DOHH2 (cell line): ENCODE measurements around the gene KRT33A.

Experiments used
- H3F3A ChIP-seq: fragments of 200-600 bp; sonication (generic), shearing (Covaris generic); 2 replicates; pipeline ENCODE4 v1.6.0; 2016; ENCODE audit warnings: antibody characterized with exemption, mild to moderate bottlenecking; ENCODE audit not compliant: control insufficient read depth, insufficient read depth
- H3K27ac ChIP-seq: fragments of 200-600 bp; sonication (generic); 2 replicates; pipeline ENCODE4 v1.5.1; 2014; ENCODE audit warnings: low read depth, mild to moderate bottlenecking, low read length, moderate library complexity
- H3K27me3 ChIP-seq: fragments of 200-600 bp; sonication (generic); 2 replicates; pipeline ENCODE4 v1.6.1; 2014; ENCODE audit warnings: mild to moderate bottlenecking, low read length, mixed read lengths; ENCODE audit not compliant: control insufficient read depth
- H3K36me3 ChIP-seq: fragments of 200-600 bp; sonication (generic); 2 replicates; pipeline ENCODE4 v1.6.1; 2014; ENCODE audit warnings: mild to moderate bottlenecking, low read length, moderate library complexity, mixed read lengths; ENCODE audit not compliant: control insufficient read depth
- H3K4me1 ChIP-seq: fragments of 200-600 bp; sonication (generic); 2 replicates; pipeline ENCODE4 v1.6.1; 2014; ENCODE audit warnings: mild to moderate bottlenecking, low read length, mixed read lengths; ENCODE audit not compliant: control insufficient read depth
- H3K4me2 ChIP-seq: fragments of 200-600 bp; sonication (generic); 2 replicates; pipeline ENCODE4 v1.6.0; 2014; ENCODE audit warnings: mild to moderate bottlenecking, low read length, moderate library complexity
- H3K4me3 ChIP-seq: fragments of 200-600 bp; sonication (generic); 2 replicates; pipeline ENCODE4 v1.5.1; 2014; ENCODE audit warnings: mild to moderate bottlenecking, low read length, mixed read lengths
- H3K79me2 ChIP-seq: fragments of 200-600 bp; sonication (generic); 2 replicates; pipeline ENCODE4 v1.6.1; 2014; ENCODE audit warnings: mild to moderate bottlenecking, low read length, mixed read lengths; ENCODE audit not compliant: control insufficient read depth
- H3K9me2 ChIP-seq: fragments of 200-600 bp; sonication (generic); replicated peaks from 2 replicates; pipeline ENCODE4 v1.6.1; 2014; ENCODE audit warnings: mild to moderate bottlenecking, low read length, mixed read lengths; ENCODE audit not compliant: control insufficient read depth
- H3K9me3 ChIP-seq: fragments of 200-600 bp; sonication (generic); 2 replicates; pipeline ENCODE4 v1.6.1; 2014; ENCODE audit warnings: antibody characterized with exemption, low read length, mixed read lengths; ENCODE audit not compliant: control insufficient read depth, insufficient read depth
- H4K20me1 ChIP-seq: fragments of 200-600 bp; sonication (generic); 2 replicates; pipeline ENCODE4 v1.6.0; 2014; ENCODE audit warnings: low read depth, mild to moderate bottlenecking, antibody characterized with exemption, low read length, moderate library complexity; ENCODE audit not compliant: control insufficient read depth, insufficient read depth
- EZH2phosphoT487 ChIP-seq: fragments of 200-600 bp; sonication (generic); IDR thresholded peaks from 2 replicates; pipeline ENCODE4 v1.6.1; 2017; ENCODE audit warnings: borderline replicate concordance, mild to moderate bottlenecking, antibody characterized with exemption, low read length, moderate library complexity, mixed read lengths
- TF ChIP-seq, protein P1 (sequence below): fragments of 200-600 bp; sonication (generic); IDR thresholded peaks from one replicate; pipeline ENCODE4 v1.5.1; 2014; ENCODE audit warnings: antibody characterized with exemption, mild to moderate bottlenecking, low read depth, low read length; ENCODE audit not compliant: poor library complexity, severe bottlenecking

The KRT33A gene

GRCh38 chr17:41367426-41368075 is 16.9 kb upstream of the KRT33A start:
- H3K9me2 ChIP-seq, result no peaks in the 10 kb centered on the region
- no peak overlapping the region for H3K27ac ChIP-seq
- no peaks in the 10 kb centered on the region for H3K79me2 ChIP-seq
- H4K20me1 ChIP-seq, result no peaks in the 10 kb centered on the region
- no peaks in the 10 kb centered on the region for H3K4me1 ChIP-seq
- H3K36me3 ChIP-seq, result no peaks in the 10 kb centered on the region
- no peak overlapping the region for H3K4me3 ChIP-seq
- no peak for TF ChIP-seq EZH2phosphoT487
- TF ChIP-seq, protein P1, sequence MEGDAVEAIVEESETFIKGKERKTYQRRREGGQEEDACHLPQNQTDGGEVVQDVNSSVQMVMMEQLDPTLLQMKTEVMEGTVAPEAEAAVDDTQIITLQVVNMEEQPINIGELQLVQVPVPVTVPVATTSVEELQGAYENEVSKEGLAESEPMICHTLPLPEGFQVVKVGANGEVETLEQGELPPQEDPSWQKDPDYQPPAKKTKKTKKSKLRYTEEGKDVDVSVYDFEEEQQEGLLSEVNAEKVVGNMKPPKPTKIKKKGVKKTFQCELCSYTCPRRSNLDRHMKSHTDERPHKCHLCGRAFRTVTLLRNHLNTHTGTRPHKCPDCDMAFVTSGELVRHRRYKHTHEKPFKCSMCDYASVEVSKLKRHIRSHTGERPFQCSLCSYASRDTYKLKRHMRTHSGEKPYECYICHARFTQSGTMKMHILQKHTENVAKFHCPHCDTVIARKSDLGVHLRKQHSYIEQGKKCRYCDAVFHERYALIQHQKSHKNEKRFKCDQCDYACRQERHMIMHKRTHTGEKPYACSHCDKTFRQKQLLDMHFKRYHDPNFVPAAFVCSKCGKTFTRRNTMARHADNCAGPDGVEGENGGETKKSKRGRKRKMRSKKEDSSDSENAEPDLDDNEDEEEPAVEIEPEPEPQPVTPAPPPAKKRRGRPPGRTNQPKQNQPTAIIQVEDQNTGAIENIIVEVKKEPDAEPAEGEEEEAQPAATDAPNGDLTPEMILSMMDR, result no peak
- H3K27me3 ChIP-seq, result 0 out of 2 replicates have a peak, but pooled peaks cover 3% of the 10 kb centered on the region
- no peaks in the 10 kb centered on the region for H3F3A ChIP-seq
- no peaks in the 10 kb centered on the region for H3K9me3 ChIP-seq
- no peak overlapping the region for H3K4me2 ChIP-seq

DNA sequence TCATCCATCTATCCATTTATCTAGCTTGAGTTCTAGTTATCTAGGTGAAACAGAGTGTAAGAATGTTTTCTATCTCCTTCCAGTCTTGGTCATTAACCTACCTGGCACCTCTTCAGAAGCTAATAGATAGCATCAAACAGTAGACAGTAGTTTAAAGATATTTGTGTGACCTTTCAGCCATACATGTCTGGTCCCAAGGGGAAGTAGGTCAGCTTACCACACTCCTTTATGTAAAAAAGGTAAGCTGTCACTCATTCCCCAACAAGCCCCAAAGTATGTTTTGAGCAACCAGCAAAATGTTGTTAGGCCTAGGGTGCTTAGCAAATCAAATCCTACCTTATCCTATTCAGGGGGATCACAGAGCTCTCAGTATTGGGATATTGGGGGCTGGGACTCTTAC is 15.4 kb upstream of the KRT33A start:
- no peak overlapping the region for H3K27ac ChIP-seq
- no peak overlapping the region for H3K4me3 ChIP-seq
- H4K20me1 ChIP-seq, result no peaks in the 10 kb centered on the region
- H3K9me2 ChIP-seq, result no peaks in the 10 kb centered on the region
- no peaks in the 10 kb centered on the region for H3K9me3 ChIP-seq
- no peaks in the 10 kb centered on the region for H3K36me3 ChIP-seq
- H3K4me2 ChIP-seq, result no peak overlapping the region
- TF ChIP-seq, protein P1, result no peak
- no peak for TF ChIP-seq EZH2phosphoT487
- no peaks in the 10 kb centered on the region for H3K4me1 ChIP-seq
- no peaks in the 10 kb centered on the region for H3K79me2 ChIP-seq
- H3K27me3 ChIP-seq, result 0 out of 2 replicates have a peak, but pooled peaks cover under 1% of the 10 kb centered on the region
- no peaks in the 10 kb centered on the region for H3F3A ChIP-seq

DNA sequence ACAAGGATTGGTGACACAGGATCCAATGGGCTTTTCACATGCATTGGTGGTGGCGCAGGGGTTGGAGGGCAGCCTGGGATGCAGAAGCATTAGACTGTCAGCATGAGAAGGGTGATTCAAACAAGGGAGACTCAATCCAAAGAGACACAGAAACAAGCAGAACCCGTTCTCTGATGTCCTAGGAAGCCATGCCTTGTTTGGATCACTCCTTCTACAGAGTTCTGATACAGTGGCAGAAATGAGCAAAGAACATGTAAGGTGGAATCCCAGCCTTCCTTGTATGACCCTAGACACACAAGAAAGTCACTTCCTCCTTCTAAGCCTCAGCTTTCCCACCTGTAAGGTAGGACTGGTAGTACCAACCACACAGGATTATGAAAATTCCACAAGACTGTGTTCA is 13.3 kb upstream of the KRT33A start:
- H3K4me3 ChIP-seq, result no peak overlapping the region
- no peak for TF ChIP-seq EZH2phosphoT487
- TF ChIP-seq, protein P1, result no peak
- no peak overlapping the region for H3K27ac ChIP-seq
- H3K4me1 ChIP-seq, result no peaks in the 10 kb centered on the region
- H3K79me2 ChIP-seq, result no peaks in the 10 kb centered on the region
- no peaks in the 10 kb centered on the region for H3K27me3 ChIP-seq
- H4K20me1 ChIP-seq, result no peaks in the 10 kb centered on the region
- no peaks in the 10 kb centered on the region for H3K9me2 ChIP-seq
- H3F3A ChIP-seq, result no peaks in the 10 kb centered on the region
- H3K4me2 ChIP-seq, result no peak overlapping the region
- H3K36me3 ChIP-seq, result no peaks in the 10 kb centered on the region
- no peaks in the 10 kb centered on the region for H3K9me3 ChIP-seq
